Body of pancreas (tissue), 4 donors: Measurements from ENCODE around the gene CCDC51. TPM values are rescaled to one million over a fixed set of nuclear protein-coding genes. Genes with fewer than 3 reads are reported as not detected.
A peak's percentile ranks its signal among the peaks of the same experiment; 100 is the strongest.

ENCODE experiments used
- ATAC-seq: fragments of 150-250 bp; one replicate; pipeline ENCODE4 v1.9.1; 2016
- DNase-seq, 4 donors: peaks; one replicate each; pipeline ENCODE4 v3.0.0-alpha.2; 2019
- H3K27ac ChIP-seq, 4 donors: fragments of 200-600 bp; sonication (generic); 1 replicate in 3 of 4; 2 replicates in 1 of 4; pipeline versions ENCODE4 v1.5.1 to v1.6.1; 2016 to 2019; ENCODE audit warnings: mild to moderate bottlenecking in 1 of 4, mixed read lengths in 1 of 4, moderate library complexity in 1 of 4
- H3K27me3 ChIP-seq, 2 donors: fragments of 200-600 bp; sonication (generic); one replicate each; pipeline ENCODE4 v1.6.0; 2016; ENCODE audit warnings: mild to moderate bottlenecking in 1 of 2
- H3K36me3 ChIP-seq, 2 donors: fragments of 200-600 bp; sonication (generic); replicated peaks in 1 of 2; 2 replicates each; pipeline ENCODE4 v1.5.1; 2016; ENCODE audit warnings: low read depth in 2 of 2; ENCODE audit not compliant: insufficient read depth in 1 of 2
- H3K4me1 ChIP-seq: fragments of 200-600 bp; sonication (generic); one replicate; pipeline ENCODE4 v1.6.0; 2016
- H3K4me3 ChIP-seq, 2 donors: fragments of 200-600 bp; sonication (generic); 1 replicate in 1 of 2; 2 replicates in 1 of 2; pipeline ENCODE4 v1.5.1; 2016 to 2019
- H3K9me3 ChIP-seq, 3 donors: fragments of 200-600 bp; sonication (generic); 1 replicate in 2 of 3; 2 replicates in 1 of 3; pipeline ENCODE4 v1.5.1; 2016
- CTCF ChIP-seq, 7 experiments: fragments of 450-650 bp in 4 of 7; fragments of 200-600 bp in 3 of 7; sonication (generic) in 3 of 7; IDR thresholded peaks; one replicate each; pipeline ENCODE4 v1.5.1; 2016 to 2019; ENCODE audit warnings: antibody characterized with exemption in 7 of 7
- POLR2A ChIP-seq, 3 donors: fragments of 450-650 bp; IDR thresholded peaks; one replicate each; pipeline ENCODE4 v1.6.1; 2016; ENCODE audit warnings: antibody characterized with exemption in 3 of 3, mild to moderate bottlenecking in 2 of 3
- WGBS, 2 donors: methylation state at CpG; one replicate each; pipeline ENCODE4 v1.1.5; 2017; 5-methylcytosine and 5-hydroxymethylcytosine counted together
- intact Hi-C: fragments of 100-400 bp; cut with DNase I; formaldehyde crosslinking; loops from one replicate; pipeline ENCODE4 v1.15.1; 2023
- total RNA-seq, 2 donors: library from RNA; depleted of rRNA; stranded (reverse); fragments of >200 nt; gene quantifications; one replicate each; pipeline ENCODE4 v1.1.0, GENCODE V29; 2016

CCDC51 gene
- total RNA-seq, 2 donors from 2014 or later = 0.33 to 2.6 TPM

GRCh38 chr3:48413086-48413485 lies 26.8 kb downstream of the CCDC51 start:
- Histone ChIP-seq H3K36me3 (peaks cover 12 to 31% of the 10 kb centered on the region in 2 donors), H3K27me3 (no peaks in the 10 kb centered on the region), H3K4me1 (no peaks in the 10 kb centered on the region), H3K9me3 (no peaks in the 10 kb centered on the region), H3K27ac (no peak overlapping the region), H3K4me3 (no peak overlapping the region)
- intact Hi-C loops = no loop called here
- WGBS, 2 donors = 87 to 90% methylated on average over 5 to 6 of the region's 8 CpGs
- TF ChIP-seq CTCF (IDR thresholded peaks at IDR 0.05) (no peak), POLR2A (IDR thresholded peaks at IDR 0.05) (no peak)
- ATAC-seq = no peak
- DNase-seq = peak in 1 of 4 donors; percentile 8

DNA sequence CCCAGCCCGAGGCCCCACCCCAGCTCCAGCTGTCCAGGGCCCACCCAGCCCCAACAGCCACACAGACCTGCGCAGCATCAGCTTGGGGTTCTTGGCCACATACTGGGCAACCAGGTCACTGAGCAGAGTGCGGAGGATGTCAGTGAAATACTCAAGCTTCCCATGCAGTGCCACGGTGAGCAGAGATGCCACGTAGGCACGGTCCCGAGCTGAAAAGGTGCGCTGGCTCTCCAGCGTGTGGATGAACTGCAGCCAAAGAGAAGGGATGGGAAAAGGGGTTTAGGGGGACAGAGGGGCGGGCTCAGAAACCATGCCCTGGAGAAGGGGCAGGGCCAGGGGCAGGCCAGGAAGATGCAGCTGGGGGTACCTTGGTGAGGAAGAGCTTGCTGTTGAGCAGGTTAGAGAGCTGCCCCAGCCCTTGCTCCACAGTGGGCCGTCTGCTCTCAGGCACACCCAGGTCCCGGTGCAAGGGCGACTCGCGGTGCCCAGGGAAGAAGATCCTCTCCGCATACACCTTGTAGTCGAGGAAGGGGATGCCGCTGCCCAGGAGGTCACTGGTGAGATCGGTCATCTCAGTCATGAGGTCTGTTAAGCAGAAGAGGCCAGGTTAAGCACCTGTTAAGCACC lies 27.4 kb downstream of the CCDC51 start:
- 94 to 95% methylated on average over 15 to 19 of the region's 19 CpGs for WGBS, 2 donors
- peaks cover 12 to 29% of the 10 kb centered on the region in 2 donors for H3K36me3 ChIP-seq
- intact Hi-C loops = no loop called here

GRCh38 chr3:48411606-48412374 lies 28.1 kb downstream of the CCDC51 start:
- WGBS, 2 donors = 93 to 95% methylated on average over 6 to 10 of the region's 11 CpGs

More for the DNA sequence above, 27.4 kb downstream of the CCDC51 start:
- Histone ChIP-seq H3K4me3 (no peak overlapping the region), H3K4me1 (no peaks in the 10 kb centered on the region), H3K27me3 (no peaks in the 10 kb centered on the region), H3K27ac (no peak overlapping the region), H3K9me3 (no peaks in the 10 kb centered on the region)
- DNase-seq (peak in 1 of 4 donors; percentile 7), ATAC-seq (no peak)
- TF ChIP-seq POLR2A (IDR thresholded peaks at IDR 0.05) (no peak), CTCF (IDR thresholded peaks at IDR 0.05) (no peak)

DNA sequence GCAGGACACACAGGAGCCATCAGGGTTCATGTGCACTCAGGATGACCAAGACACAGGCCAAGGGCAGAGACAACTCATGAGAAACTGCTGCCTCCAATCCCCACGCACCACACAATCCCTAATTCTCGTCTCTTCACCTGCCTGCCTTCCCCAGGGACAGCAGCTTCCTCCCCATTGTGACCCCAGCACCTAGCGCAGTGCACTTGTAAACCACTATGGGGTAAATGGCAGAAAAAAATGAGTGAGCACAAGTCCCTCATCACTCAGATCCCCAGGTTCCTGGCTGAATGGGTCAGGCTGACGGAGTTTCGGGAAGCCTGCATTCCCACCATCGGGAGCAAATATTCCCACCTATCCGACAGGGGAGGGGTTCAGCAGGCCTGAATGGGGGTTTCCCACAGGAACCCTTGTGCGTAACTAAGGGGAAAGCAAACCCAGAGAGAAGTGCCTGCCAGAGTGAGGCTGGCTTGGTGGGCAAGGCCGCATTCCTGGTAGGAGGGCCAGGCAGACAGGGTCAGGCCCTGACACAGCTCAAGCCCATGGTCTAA lies 28.8 kb downstream of the CCDC51 start:
- ATAC-seq (no peak), DNase-seq (peak in 2 of 4 donors; percentile 1 to 2)
- Histone ChIP-seq H3K27ac (no peak overlapping the region), H3K4me1 (no peaks in the 10 kb centered on the region), H3K4me3 (no peak overlapping the region), H3K27me3 (no peaks in the 10 kb centered on the region), H3K9me3 (no peaks in the 10 kb centered on the region), H3K36me3 (peaks cover 12 to 25% of the 10 kb centered on the region in 2 donors)
- WGBS, 2 donors = 92 to 94% methylated on average over 9 of the region's 9 CpGs
- TF ChIP-seq CTCF (IDR thresholded peaks at IDR 0.05) (no peak), POLR2A (IDR thresholded peaks at IDR 0.05) (no peak)
- intact Hi-C loops = no loop called here

More at GRCh38 chr3:48411606-48412374, 28.1 kb downstream of the CCDC51 start:
- no peak for TF ChIP-seq CTCF (IDR thresholded peaks at IDR 0.05)
- TF ChIP-seq POLR2A (IDR thresholded peaks at IDR 0.05) = no peak
- H3K27me3 ChIP-seq = no peaks in the 10 kb centered on the region
- no peak overlapping the region for H3K4me3 ChIP-seq
- ATAC-seq (no peak), DNase-seq (peak in 3 of 4 donors; percentile 3 to 10 (median 7))
- H3K9me3 ChIP-seq = no peaks in the 10 kb centered on the region
- peaks cover 12 to 25% of the 10 kb centered on the region in 2 donors for H3K36me3 ChIP-seq
- no peaks in the 10 kb centered on the region for H3K4me1 ChIP-seq
- no peak overlapping the region for H3K27ac ChIP-seq
- intact Hi-C loops = no loop called here
